NCI-H2081 (cell line): ENCODE results near the gene MITF.

Experiments
- DNase-seq, 2 experiments: peaks; one replicate each; lab custom pipeline; 2025; lab: John Stamatoyannopoulos, UW

Gene MITF

DNA sequence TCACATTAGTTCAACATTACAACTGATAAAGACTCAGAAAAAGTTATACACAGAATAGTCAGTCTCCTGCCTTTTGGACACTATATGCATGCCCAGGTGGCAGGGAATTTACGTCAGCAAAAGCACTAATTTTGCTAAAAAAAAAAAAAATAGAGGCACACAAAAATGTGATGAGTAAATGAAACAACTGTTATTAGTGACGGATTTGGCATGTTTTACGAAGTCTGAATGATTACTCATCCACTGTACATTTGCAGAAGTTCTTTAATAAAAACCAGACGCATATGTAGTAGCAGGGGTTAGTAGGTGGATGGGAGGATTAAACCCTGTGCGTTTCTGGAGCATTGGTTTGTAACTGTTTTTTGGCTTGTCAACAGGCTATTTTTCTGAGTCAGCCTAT lies 99.0 kb downstream of the MITF start:
- no peak for DNase-seq

DNA sequence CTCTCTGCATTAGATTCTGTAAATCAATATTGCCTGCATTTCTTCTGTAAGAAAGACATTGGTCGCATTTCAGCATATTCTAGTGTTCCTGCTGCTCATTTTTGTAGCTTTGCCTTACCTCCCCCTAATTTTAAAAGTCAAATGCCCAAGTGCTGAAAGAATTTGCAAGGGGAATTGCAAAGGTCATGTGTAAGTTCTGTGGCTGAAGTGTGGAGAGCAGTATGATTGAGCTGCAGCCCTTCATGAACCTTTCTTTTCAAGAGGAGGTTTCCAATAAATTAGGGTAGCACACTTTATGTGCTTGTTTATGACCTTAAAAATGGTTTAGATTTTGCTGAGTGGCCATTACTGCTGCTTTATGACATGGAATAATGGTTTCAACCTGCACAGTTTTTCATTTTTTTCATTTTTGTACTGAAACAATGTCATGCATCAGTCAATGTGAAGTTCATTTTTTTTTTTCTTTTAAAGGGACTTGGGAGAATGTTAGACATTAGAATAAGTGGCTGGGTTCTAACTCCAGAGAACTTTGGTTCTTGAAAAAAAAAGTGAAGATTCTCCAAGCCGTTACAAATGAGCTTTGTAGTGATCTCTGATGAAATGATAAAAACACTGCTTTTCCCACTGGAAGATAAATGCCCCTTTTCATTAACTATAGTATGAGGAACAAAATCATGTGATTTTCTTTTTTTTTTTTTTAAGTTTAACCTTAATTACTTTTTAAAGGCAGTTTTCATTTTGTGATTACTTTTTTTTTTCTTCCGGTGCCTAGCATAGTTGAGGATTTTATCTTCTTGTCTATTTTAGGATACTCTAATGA lies 99.6 kb downstream of the MITF start:
- DNase-seq = no peak

DNA sequence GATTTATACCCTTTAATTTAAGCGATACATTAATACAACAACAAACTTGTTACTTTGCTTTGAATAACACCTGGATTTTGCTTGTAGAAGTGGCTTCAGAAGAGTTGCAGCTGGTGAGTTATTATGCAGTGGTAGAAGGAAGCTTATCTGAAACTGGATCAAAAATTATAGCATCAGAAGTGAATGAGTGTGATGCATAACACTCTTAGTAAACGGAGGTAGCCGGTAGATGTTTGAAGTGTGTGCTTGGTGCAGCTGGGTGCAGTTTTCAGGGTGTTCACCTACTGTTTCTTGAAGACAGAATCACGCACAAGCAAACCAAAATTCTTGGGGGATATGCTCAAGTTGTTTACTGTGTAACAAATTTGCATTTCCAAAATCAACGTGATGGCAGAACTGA lies 103.1 kb downstream of the MITF start:
- no peak for DNase-seq

GRCh38 chr3:69842789-69843188 lies 103.5 kb downstream of the MITF start:
- no peak for DNase-seq

GRCh38 chr3:69844706-69845105 lies 105.4 kb downstream of the MITF start:
- no peak for DNase-seq

GRCh38 chr3:69847303-69847702 lies 108.0 kb downstream of the MITF start:
- no peak for DNase-seq

- no peak for DNase-seq
Measured at GRCh38 chr3:69848113-69848512, 108.8 kb downstream of the MITF start.

DNA sequence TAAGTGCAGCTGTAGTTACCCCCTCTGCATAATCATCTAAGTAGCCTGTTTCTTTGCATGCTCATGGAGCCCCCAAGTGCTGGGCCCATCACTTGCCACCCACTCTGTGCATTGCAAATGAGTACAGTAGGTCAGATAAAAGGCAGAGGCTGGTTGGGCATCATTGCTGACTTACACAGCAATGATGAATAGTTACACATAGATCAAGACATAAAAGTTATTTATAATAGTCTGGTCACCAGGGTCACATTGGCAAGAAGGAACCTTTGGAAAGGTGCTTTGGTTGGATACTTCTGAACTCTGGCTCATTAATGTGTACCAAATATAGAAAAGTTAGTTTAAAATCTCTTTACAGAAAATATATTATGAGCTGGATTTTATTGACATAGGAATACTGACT lies 111.6 kb downstream of the MITF start:
- no peak for DNase-seq

GRCh38 chr3:69853027-69853426 lies 113.8 kb downstream of the MITF start:
- DNase-seq = no peak

- peak in 1 of 2 experiments; percentile 5 for DNase-seq
Measured at GRCh38 chr3:69855436-69856162, 116.3 kb downstream of the MITF start.

GRCh38 chr3:69856965-69857705 lies 117.9 kb downstream of the MITF start:
- DNase-seq = no peak

GRCh38 chr3:69861556-69861955 lies 122.3 kb downstream of the MITF start:
- no peak for DNase-seq

DNA sequence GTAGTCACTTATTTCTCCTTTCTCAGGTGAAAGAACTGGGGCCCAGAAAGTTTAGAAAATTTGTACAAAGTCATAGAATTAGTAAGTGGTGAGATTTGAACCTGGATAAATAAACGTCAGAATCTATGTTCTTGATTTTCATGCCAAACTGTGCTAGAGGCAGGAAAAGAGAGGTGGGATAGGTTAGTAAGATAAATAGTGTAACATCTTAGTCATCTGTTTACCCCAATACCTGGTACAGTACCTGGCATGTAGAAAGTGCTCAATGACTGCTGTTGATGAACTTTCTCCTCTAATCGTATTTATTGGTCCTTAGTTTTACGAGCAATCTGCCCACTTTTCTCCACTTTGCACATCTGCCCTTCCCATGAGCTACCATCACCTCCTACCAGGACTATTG lies 124.9 kb downstream of the MITF start:
- no peak for DNase-seq

DNA sequence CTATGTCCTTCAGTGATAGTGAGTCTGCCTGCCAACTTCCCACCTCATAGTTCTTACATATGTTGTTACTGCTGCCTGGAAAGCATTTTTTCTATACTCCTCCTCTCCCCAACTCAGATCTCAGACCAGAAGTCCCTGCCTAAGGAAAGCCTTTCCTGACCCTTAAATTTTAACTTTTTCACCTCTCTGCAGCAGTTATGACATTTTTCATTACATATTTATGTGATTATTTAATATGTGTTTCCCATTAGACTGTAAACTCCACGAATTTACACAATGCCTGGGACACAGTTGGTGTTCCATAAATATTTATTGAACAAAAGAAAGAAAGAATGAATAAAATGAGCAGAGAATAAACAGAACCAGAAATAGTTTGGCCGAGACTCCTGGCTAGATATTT lies 125.5 kb downstream of the MITF start:
- no peak for DNase-seq

- no peak for DNase-seq
Measured at GRCh38 chr3:69865925-69866679, 126.8 kb downstream of the MITF start.

DNA sequence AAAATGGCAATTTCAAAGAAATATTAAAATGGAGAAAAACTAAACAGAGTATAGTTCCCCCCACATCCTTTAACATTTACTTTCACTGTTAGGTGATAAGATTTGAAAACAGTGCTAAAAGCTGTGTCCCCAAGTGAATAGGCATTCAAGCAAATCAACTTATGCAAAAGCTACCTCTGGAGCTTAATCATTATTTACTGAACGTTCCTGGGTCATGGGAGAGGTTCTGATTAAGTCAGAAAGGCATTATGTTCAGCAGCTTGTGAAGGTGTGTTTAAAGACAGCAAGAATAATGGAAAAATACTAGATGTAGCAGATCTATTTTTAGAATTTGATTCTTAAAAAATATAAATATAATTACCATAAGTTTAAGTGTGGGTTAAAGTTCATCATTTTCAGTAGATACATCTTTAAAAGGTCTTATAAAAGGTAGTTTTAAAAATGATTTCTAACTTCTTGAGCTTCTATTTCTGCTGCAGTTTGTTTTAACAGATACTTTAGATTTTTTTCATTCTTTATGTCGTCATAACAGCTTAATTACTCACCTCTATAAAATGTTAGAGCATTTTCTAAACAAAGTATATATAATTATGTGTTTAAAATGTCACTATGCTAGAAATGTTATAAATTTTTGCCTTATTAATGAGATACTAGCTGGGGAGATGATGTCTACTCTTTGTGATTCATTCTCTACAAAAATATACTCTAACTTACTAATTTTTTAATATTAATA lies 127.9 kb downstream of the MITF start:
- DNase-seq = no peak

DNA sequence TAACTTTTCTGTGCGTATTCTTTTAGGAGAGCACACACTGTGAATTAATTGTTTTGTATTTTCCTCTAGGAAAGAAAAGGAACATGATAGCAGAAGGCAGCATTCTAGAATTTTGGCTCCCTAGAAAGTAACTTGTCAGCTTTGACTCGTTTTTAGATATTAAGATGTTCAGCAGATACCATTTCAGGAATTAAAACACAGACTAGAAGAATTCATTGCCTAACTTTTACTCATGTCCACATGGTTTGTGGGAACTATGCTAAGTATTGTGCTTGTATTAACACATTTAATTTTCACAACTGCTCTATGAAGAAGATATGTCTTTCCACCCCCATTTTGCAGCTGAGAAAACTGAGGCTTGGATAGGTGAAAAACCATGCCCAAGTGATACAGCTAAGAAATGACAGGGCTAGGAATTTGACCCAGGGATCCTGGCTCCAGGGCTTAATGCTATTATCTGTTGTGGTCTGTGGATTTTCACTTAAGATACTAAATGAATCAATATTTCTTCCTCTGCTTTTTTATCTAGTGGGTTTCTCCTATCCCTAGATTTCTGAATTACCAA lies 128.8 kb downstream of the MITF start:
- DNase-seq = no peak

GRCh38 chr3:69868841-69869420 lies 129.7 kb downstream of the MITF start:
- DNase-seq = no peak

GRCh38 chr3:69869643-69870042 lies 130.4 kb downstream of the MITF start:
- DNase-seq = no peak

- no peak for DNase-seq
Measured at GRCh38 chr3:69871251-69871650, 132.0 kb downstream of the MITF start.

DNA sequence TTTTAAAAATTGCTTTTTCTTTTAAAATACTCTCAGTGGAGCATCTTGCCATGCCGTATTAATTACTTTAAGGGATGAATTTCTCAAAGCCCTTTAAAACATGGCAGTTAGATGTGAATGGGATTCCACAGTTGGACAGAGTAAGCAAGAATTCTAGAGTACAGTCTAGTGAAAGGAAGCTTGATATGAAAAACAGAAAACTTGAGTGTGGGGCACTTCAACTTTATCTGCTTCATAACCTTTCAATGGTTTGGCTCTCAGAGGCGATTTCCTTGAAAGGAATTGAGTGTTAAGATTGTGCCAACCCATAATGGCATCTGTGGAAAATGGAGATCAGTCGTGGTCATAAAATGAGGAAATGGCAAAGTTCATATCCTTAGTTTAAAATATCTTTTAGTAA lies 132.6 kb downstream of the MITF start:
- DNase-seq = no peak
